Mesendoderm (in vitro differentiated cells): ENCODE data around the gene PDK1.

Experiments used
- DNase-seq: peaks from one replicate; pipeline ENCODE4 v3.0.0; 2013
- H2AK5ac ChIP-seq: 2 replicates; pipeline ENCODE4 v1.6.1; 2013; ENCODE audit warnings: low read length, inconsistent platforms
- H2BK120ac ChIP-seq: 2 replicates; pipeline ENCODE4 v1.6.1; 2013; ENCODE audit warnings: low read depth, mild to moderate bottlenecking, low read length, moderate library complexity, mixed read lengths
- H2BK15ac ChIP-seq: replicated peaks from 2 replicates; pipeline ENCODE4 v1.6.1; 2013; ENCODE audit warnings: low read depth, mild to moderate bottlenecking, moderate library complexity
- H2BK5ac ChIP-seq: 2 replicates; pipeline ENCODE4 v1.6.1; 2013; ENCODE audit warnings: low read length, inconsistent platforms
- H3K18ac ChIP-seq: 2 replicates; pipeline ENCODE4 v1.6.1; 2013; ENCODE audit warnings: mild to moderate bottlenecking, low read length, mixed read lengths
- H3K23ac ChIP-seq: one replicate; pipeline ENCODE4 v1.6.1; 2013; ENCODE audit warnings: low read length
- H3K27ac ChIP-seq: 2 replicates; pipeline ENCODE4 v1.5.1; 2013; ENCODE audit warnings: low read depth, mild to moderate bottlenecking, inconsistent platforms, low read length, moderate library complexity
- H3K27me3 ChIP-seq: 2 replicates; pipeline ENCODE4 v1.6.1; 2013; ENCODE audit warnings: low read length, control low read depth, mild to moderate bottlenecking, inconsistent platforms; ENCODE audit not compliant: insufficient read depth, poor library complexity
- H3K36me3 ChIP-seq: 2 replicates; pipeline ENCODE4 v1.6.1; 2013; ENCODE audit warnings: low read length, inconsistent platforms; ENCODE audit not compliant: control insufficient read depth, insufficient read depth
- H3K4ac ChIP-seq: one replicate; pipeline ENCODE4 v1.6.1; 2013; ENCODE audit warnings: low read depth, mild to moderate bottlenecking, low read length, moderate library complexity
- H3K4me1 ChIP-seq: 2 replicates; pipeline ENCODE4 v1.6.1; 2013; ENCODE audit warnings: low read depth, low read length, inconsistent platforms; ENCODE audit not compliant: control insufficient read depth
- H3K4me2 ChIP-seq: 2 replicates; pipeline ENCODE4 v1.6.1; 2013; ENCODE audit warnings: low read length
- H3K4me3 ChIP-seq: 2 replicates; pipeline ENCODE4 v1.5.1; 2013; ENCODE audit warnings: mild to moderate bottlenecking, low read length
- H3K56ac ChIP-seq: one replicate; pipeline ENCODE4 v1.6.1; 2013; ENCODE audit warnings: low read length
- H3K79me1 ChIP-seq: 2 replicates; pipeline ENCODE4 v1.6.1; 2013; ENCODE audit warnings: low read length, inconsistent platforms
- H3K79me2 ChIP-seq: 2 replicates; pipeline ENCODE4 v1.6.1; 2013; ENCODE audit warnings: mild to moderate bottlenecking, low read length; ENCODE audit not compliant: control insufficient read depth, insufficient read depth
- H3K9ac ChIP-seq: 2 replicates; pipeline ENCODE4 v1.6.1; 2013; ENCODE audit warnings: low read length, inconsistent platforms
- H4K5ac ChIP-seq: one replicate; pipeline ENCODE4 v1.6.1; 2013; ENCODE audit warnings: low read length
- H4K8ac ChIP-seq: one replicate; pipeline ENCODE4 v1.6.1; 2013; ENCODE audit warnings: low read depth, mild to moderate bottlenecking, control low read depth, low read length, moderate library complexity
- WGBS: extraction: QIAGEN DNeasy Blood & Tissue Kit; methylation state at CpG from one replicate; pipeline ENCODE4 v1.1.7; 2013; ENCODE audit warnings: low lambda C conversion rate, missing lambda C conversion rate; ENCODE audit not compliant: insufficient coverage; ENCODE audit errors: extremely low coverage; 5-methylcytosine and 5-hydroxymethylcytosine counted together

Gene PDK1

GRCh38 chr2:172513524-172513900, 42.4 kb upstream of the PDK1 start:
- Histone ChIP-seq H3K9ac (no peak overlapping the region), H2AK5ac (no peak overlapping the region), H4K5ac (no peak overlapping the region), H3K27ac (no peak overlapping the region), H3K56ac (no peak overlapping the region), H3K4ac (no peak overlapping the region), H2BK120ac (no peak overlapping the region), H3K23ac (no peak overlapping the region), H3K79me2 (no peaks in the 10 kb centered on the region), H2BK5ac (no peak overlapping the region), H4K8ac (no peak overlapping the region), H3K36me3 (no peaks in the 10 kb centered on the region), H3K4me1 (no peaks in the 10 kb centered on the region), H2BK15ac (no peak overlapping the region), H3K4me2 (no peak overlapping the region), H3K4me3 (no peak overlapping the region), H3K79me1 (no peaks in the 10 kb centered on the region), H3K27me3 (no peaks in the 10 kb centered on the region), H3K18ac (no peak overlapping the region)
- WGBS: no CpG with 5 or more reads among the region's 6 CpGs
- no peak for DNase-seq

- Histone ChIP-seq H3K36me3 (no peaks in the 10 kb centered on the region), H3K79me2 (no peaks in the 10 kb centered on the region), H3K4me3 (no peak overlapping the region), H2BK120ac (no peak overlapping the region), H2AK5ac (no peak overlapping the region), H3K4me2 (no peak overlapping the region), H2BK5ac (no peak overlapping the region), H3K56ac (no peak overlapping the region), H3K27me3 (no peaks in the 10 kb centered on the region), H4K8ac (no peak overlapping the region), H3K23ac (no peak overlapping the region), H3K18ac (no peak overlapping the region), H3K79me1 (no peaks in the 10 kb centered on the region), H3K4ac (no peak overlapping the region), H3K27ac (no peak overlapping the region), H2BK15ac (no peak overlapping the region), H4K5ac (no peak overlapping the region), H3K9ac (no peak overlapping the region), H3K4me1 (no peaks in the 10 kb centered on the region)
- no CpG with 5 or more reads among the region's 15 CpGs for WGBS
- no peak for DNase-seq
Observed at GRCh38 chr2:172513935-172514586, 41.8 kb upstream of the PDK1 start.

DNA sequence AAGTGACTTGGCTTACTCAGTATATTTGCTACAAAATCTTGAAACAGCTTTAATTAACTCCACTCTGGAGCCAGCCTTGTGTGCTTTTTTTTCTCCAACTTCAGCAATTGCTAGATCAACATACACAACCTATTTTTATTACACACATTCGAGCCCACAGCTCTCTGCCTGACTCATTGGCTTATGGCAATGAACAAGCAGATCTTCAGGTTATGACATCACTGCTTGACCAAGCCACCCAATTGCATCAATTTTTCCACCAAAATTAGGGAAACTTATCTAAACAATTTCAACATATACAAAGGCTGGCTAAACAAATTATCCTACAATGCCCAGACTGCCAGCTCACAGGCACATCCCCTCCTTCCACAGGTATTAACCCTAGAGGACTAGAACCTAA, 39.6 kb upstream of the PDK1 start:
- Histone ChIP-seq H3K18ac (no peak overlapping the region), H4K8ac (no peak overlapping the region), H3K4me2 (no peak overlapping the region), H3K27me3 (no peaks in the 10 kb centered on the region), H3K56ac (no peak overlapping the region), H2BK15ac (no peak overlapping the region), H3K79me2 (no peaks in the 10 kb centered on the region), H2AK5ac (no peak overlapping the region), H3K4me3 (no peak overlapping the region), H3K23ac (no peak overlapping the region), H3K36me3 (no peaks in the 10 kb centered on the region), H3K27ac (no peak overlapping the region), H4K5ac (no peak overlapping the region), H3K4ac (no peak overlapping the region), H3K79me1 (no peaks in the 10 kb centered on the region), H3K4me1 (no peaks in the 10 kb centered on the region), H2BK120ac (no peak overlapping the region), H2BK5ac (no peak overlapping the region), H3K9ac (no peak overlapping the region)
- DNase-seq: no peak
- WGBS: no CpG with 5 or more reads among the region's 1 CpG

GRCh38 chr2:172518995-172519394, 36.9 kb upstream of the PDK1 start:
- H3K9ac ChIP-seq: no peak overlapping the region
- no peak overlapping the region for H3K23ac ChIP-seq
- H4K5ac ChIP-seq: no peak overlapping the region
- H4K8ac ChIP-seq: no peak overlapping the region
- H3K18ac ChIP-seq: no peak overlapping the region
- H3K36me3 ChIP-seq: no peaks in the 10 kb centered on the region
- H3K56ac ChIP-seq: no peak overlapping the region
- H3K27ac ChIP-seq: no peak overlapping the region
- H2AK5ac ChIP-seq: no peak overlapping the region
- no peak overlapping the region for H3K4me2 ChIP-seq
- no peaks in the 10 kb centered on the region for H3K79me2 ChIP-seq
- DNase-seq: no peak
- no peak overlapping the region for H2BK5ac ChIP-seq
- H3K4ac ChIP-seq: no peak overlapping the region
- H2BK15ac ChIP-seq: no peak overlapping the region
- H2BK120ac ChIP-seq: no peak overlapping the region
- H3K79me1 ChIP-seq: no peaks in the 10 kb centered on the region
- H3K27me3 ChIP-seq: no peaks in the 10 kb centered on the region
- no peaks in the 10 kb centered on the region for H3K4me1 ChIP-seq
- no peak overlapping the region for H3K4me3 ChIP-seq

- WGBS: no CpG with 5 or more reads among the region's 4 CpGs
- Histone ChIP-seq H3K56ac (no peak overlapping the region), H2BK5ac (no peak overlapping the region), H3K18ac (no peak overlapping the region), H3K27me3 (no peaks in the 10 kb centered on the region), H4K5ac (no peak overlapping the region), H2BK120ac (no peak overlapping the region), H3K4me2 (no peak overlapping the region), H2BK15ac (no peak overlapping the region), H3K9ac (no peak overlapping the region), H3K4me3 (no peak overlapping the region), H3K23ac (no peak overlapping the region), H3K4me1 (no peaks in the 10 kb centered on the region), H3K79me2 (no peaks in the 10 kb centered on the region), H4K8ac (no peak overlapping the region), H3K36me3 (no peaks in the 10 kb centered on the region), H3K27ac (no peak overlapping the region), H3K4ac (no peak overlapping the region), H3K79me1 (no peaks in the 10 kb centered on the region), H2AK5ac (no peak overlapping the region)
- peak; percentile 51 for DNase-seq
Observed at GRCh38 chr2:172525601-172526000, 30.3 kb upstream of the PDK1 start.

DNA sequence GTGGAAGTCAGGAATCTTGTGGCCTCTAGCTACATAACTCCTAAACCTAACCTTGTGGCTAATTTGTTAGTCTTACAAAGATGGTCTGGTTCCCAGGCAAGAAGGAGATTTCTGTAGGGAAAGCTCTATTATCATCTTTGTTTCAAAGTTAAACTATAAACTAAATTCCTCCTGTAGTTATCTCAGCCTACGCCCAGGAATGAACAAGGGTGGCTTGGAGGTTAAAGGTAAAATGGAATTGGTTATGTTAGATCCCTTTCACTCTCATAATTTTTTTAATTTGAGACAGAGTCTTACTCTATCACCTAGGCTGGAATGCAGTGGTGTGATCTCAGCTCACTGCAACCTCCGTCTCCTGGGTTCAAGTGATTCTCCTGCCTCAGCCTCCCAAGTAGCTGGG, 24.6 kb upstream of the PDK1 start:
- no CpG with 5 or more reads among the region's 2 CpGs for WGBS

More for the DNA sequence above, 24.6 kb upstream of the PDK1 start:
- Histone ChIP-seq H3K18ac (no peak overlapping the region), H3K27me3 (no peaks in the 10 kb centered on the region), H3K36me3 (no peaks in the 10 kb centered on the region), H3K27ac (no peak overlapping the region), H2BK5ac (no peak overlapping the region), H4K5ac (no peak overlapping the region), H3K4me1 (no peaks in the 10 kb centered on the region), H3K4me3 (no peak overlapping the region), H3K23ac (no peak overlapping the region), H3K4me2 (no peak overlapping the region), H3K4ac (no peak overlapping the region), H3K79me2 (no peaks in the 10 kb centered on the region), H4K8ac (no peak overlapping the region), H2BK120ac (no peak overlapping the region), H3K79me1 (no peaks in the 10 kb centered on the region), H3K56ac (no peak overlapping the region), H3K9ac (no peak overlapping the region), H2BK15ac (no peak overlapping the region), H2AK5ac (no peak overlapping the region)
- no peak for DNase-seq
